B cell (primary cell): ENCODE measurements around the gene TAF1C. TPM values are rescaled to one million over a fixed set of nuclear protein-coding genes. Genes with fewer than 3 reads are reported as not detected.

Source experiments
- ATAC-seq: fragments of 200-7000 bp; cut with Tn5 transposase; one replicate; pipeline ENCODE4 v1.10.0; 2021; ENCODE audit warnings: low read depth, mild to moderate bottlenecking, moderate number of reproducible peaks, moderate library complexity
- CTCF ChIA-PET: fragments of 350-600 bp; sonication (Branson Sonifier 250); formaldehyde crosslinking; loops from one replicate; lab custom pipeline; 2021; ENCODE audit warnings: antibody characterized with exemption, inconsistent platforms; lab: Charles Lee
- POLR2A ChIA-PET: fragments of 350-600 bp; sonication (Branson Sonifier 250); formaldehyde crosslinking; loops from one replicate; lab custom pipeline; 2021; ENCODE audit warnings: antibody characterized with exemption; lab: Charles Lee
- DNase-seq: peaks from one replicate; pipeline ENCODE4 v3.0.0; 2013
- H2AFZ ChIP-seq: 2 replicates; pipeline ENCODE4 v1.6.1; 2012; ENCODE audit warnings: mild to moderate bottlenecking, low read depth, low read length; ENCODE audit not compliant: insufficient read depth, poor library complexity, severe bottlenecking
- H3K27ac ChIP-seq, 2 donors: 1 replicate in 1 of 2; 2 replicates in 1 of 2; pipeline ENCODE4 v1.5.1; 2012 to 2013; ENCODE audit warnings: low read length in 2 of 2, mild to moderate bottlenecking in 2 of 2, moderate library complexity in 1 of 2
- H3K27me3 ChIP-seq, 4 experiments: fragments of 200-600 bp in 1 of 4; sonication (generic) in 1 of 4; replicated peaks in 1 of 4; 1 replicate in 2 of 4; 2 replicates in 2 of 4; pipeline versions ENCODE4 v1.6.1 to v1.7.0; 2013 to 2016; ENCODE audit warnings: low read length in 3 of 4, mild to moderate bottlenecking in 2 of 4, mixed read lengths in 1 of 4, moderate library complexity in 1 of 4; ENCODE audit not compliant: insufficient read depth in 4 of 4, control insufficient read depth in 3 of 4; ENCODE audit errors: control extremely low read depth in 1 of 4
- H3K36me3 ChIP-seq, 2 experiments: replicated peaks in 1 of 2; 1 replicate in 1 of 2; 2 replicates in 1 of 2; pipeline versions ENCODE4 v1.6.1 to v1.7.1; 2013; ENCODE audit warnings: low read length in 1 of 2; ENCODE audit not compliant: insufficient read depth in 2 of 2, control insufficient read depth in 1 of 2; ENCODE audit errors: control extremely low read depth in 1 of 2, extremely low read depth in 1 of 2
- H3K4me1 ChIP-seq, 2 donors: fragments of 200-600 bp in 1 of 2; sonication (generic) in 1 of 2; 1 replicate in 1 of 2; 2 replicates in 1 of 2; pipeline versions ENCODE4 v1.5.1 to v1.6.1; 2013 to 2017; ENCODE audit warnings: low read length in 2 of 2; ENCODE audit not compliant: control insufficient read depth in 2 of 2, insufficient read depth in 2 of 2
- H3K4me2 ChIP-seq: replicated peaks from 2 replicates; pipeline ENCODE3; 2012; ENCODE audit warnings: mild to moderate bottlenecking, low read depth, low read length; ENCODE audit not compliant: poor library complexity, severe bottlenecking
- H3K4me3 ChIP-seq, 5 experiments: fragments of 200-600 bp in 1 of 5; sonication (generic) in 1 of 5; 1 replicate in 3 of 5; 2 replicates in 2 of 5; pipeline versions ENCODE4 v1.5.1 to v1.7.0; 2011 to 2016; ENCODE audit warnings: low read length in 4 of 5, mild to moderate bottlenecking in 4 of 5, low read depth in 2 of 5, control low read depth in 1 of 5, moderate library complexity in 1 of 5; ENCODE audit not compliant: insufficient read depth in 1 of 5; ENCODE audit errors: control extremely low read depth in 1 of 5, extremely low read depth in 1 of 5
- H3K79me2 ChIP-seq: fragments of 200-600 bp; sonication (generic); one replicate; pipeline ENCODE4 v1.6.0; 2016; ENCODE audit warnings: low read length; ENCODE audit not compliant: control insufficient read depth, insufficient read depth
- H3K9ac ChIP-seq: fragments of 200-600 bp; sonication (generic); 2 replicates; pipeline ENCODE4 v1.6.1; 2017; ENCODE audit warnings: mild to moderate bottlenecking, low read length, moderate library complexity
- H3K9me3 ChIP-seq, 3 donors: one replicate each; pipeline versions ENCODE4 v1.6.1 to v1.7.1; 2013; ENCODE audit warnings: low read length in 2 of 3; ENCODE audit not compliant: control insufficient read depth in 2 of 3, insufficient read depth in 1 of 3; ENCODE audit errors: control extremely low read depth in 1 of 3
- H4K20me1 ChIP-seq: 2 replicates; pipeline ENCODE4 v1.6.0; 2012; ENCODE audit warnings: mild to moderate bottlenecking, low read length; ENCODE audit not compliant: insufficient read depth, control insufficient read depth, poor library complexity, severe bottlenecking
- H3K27ac Mint-ChIP-seq: one replicate; pipeline ENCODE4 v1.8.0; 2021; ENCODE audit warnings: mixed read lengths
- H3K27me3 Mint-ChIP-seq: one replicate; pipeline ENCODE4 v1.8.0; 2021; ENCODE audit warnings: mixed read lengths
- H3K4me1 Mint-ChIP-seq: one replicate; pipeline ENCODE4 v1.8.0; 2021; ENCODE audit warnings: mixed read lengths
- H3K4me3 Mint-ChIP-seq: one replicate; pipeline ENCODE4 v1.8.0; 2021; ENCODE audit warnings: mixed read lengths
- H3K9me3 Mint-ChIP-seq: one replicate; pipeline ENCODE4 v1.8.0; 2022; ENCODE audit warnings: mixed read lengths; ENCODE audit not compliant: insufficient read depth
- EZH2 ChIP-seq: IDR thresholded peaks from 2 replicates; pipeline ENCODE4 v1.6.1; 2012; ENCODE audit warnings: borderline replicate concordance, low read depth, mild to moderate bottlenecking, moderate library complexity, low read length; ENCODE audit not compliant: insufficient read depth, poor library complexity, severe bottlenecking
- WGBS: methylation state at CpG from one replicate; pipeline ENCODE4 v1.1.5; 2013; ENCODE audit warnings: missing lambda C conversion rate; ENCODE audit not compliant: insufficient coverage; 5-methylcytosine and 5-hydroxymethylcytosine counted together
- intact Hi-C: fragments of 100-400 bp; cut with micrococcal nuclease; formaldehyde crosslinking; loops from one replicate; pipeline ENCODE4 v1.10.0; 2022
- polyA plus RNA-seq: library from polyadenylated mRNA; depleted of rRNA; stranded (reverse); fragments of >200 nt; gene quantifications from 2 replicates; pipeline ENCODE4 v1.2.3, GENCODE V29; 2012
- total RNA-seq, 2 donors: library from RNA; stranded (reverse); fragments of 120-200 nt in 1 of 2; gene quantifications; 1 replicate in 1 of 2; 2 replicates in 1 of 2; pipeline versions ENCODE4 v1.2.3 to v1.2.4, GENCODE V29; 2013 to 2022
- TF ChIP-seq, protein P1 (sequence below): fragments of 200-600 bp; IDR thresholded peaks from one replicate; pipeline ENCODE4 v1.8.0; 2022; ENCODE audit warnings: antibody characterized with exemption, mild to moderate bottlenecking

Gene TAF1C
- total and polyA plus RNA-seq, 2 donors (not counting 1 experiment from before 2014, with no cell fraction given), result 115 to 125 TPM

DNA sequence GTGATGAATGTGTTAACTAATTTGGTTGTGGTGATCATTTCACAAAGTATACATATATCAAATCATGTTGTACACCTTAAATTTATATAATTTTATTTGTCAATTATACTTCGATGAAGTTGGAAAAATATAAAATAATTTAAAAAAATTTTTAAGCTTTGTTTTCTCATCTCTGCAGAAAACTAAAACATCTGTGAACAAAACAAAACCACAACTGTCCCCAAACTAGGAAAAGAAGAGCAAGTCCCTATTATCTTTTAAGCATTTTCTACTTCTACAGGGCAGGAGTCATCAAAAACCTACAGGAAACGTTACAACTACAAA is 48.4 kb downstream of the TAF1C start:
- H3K4me3 Mint-ChIP-seq, result no peak overlapping the region
- CTCF ChIA-PET, result interaction anchor here (0.6 to 1.5 kb wide), 2 partner anchors 21 to 22 kb away, joined by 3 to 7 read pairs; partner anchors contain the start of gene MBTPS1
- no peak overlapping the region for H3K4me2 ChIP-seq
- no peaks in the 10 kb centered on the region for H3K27me3 ChIP-seq
- H4K20me1 ChIP-seq, result peaks cover 21% of the 10 kb centered on the region
- TF ChIP-seq EZH2, result no peak
- TF ChIP-seq, protein P1, sequence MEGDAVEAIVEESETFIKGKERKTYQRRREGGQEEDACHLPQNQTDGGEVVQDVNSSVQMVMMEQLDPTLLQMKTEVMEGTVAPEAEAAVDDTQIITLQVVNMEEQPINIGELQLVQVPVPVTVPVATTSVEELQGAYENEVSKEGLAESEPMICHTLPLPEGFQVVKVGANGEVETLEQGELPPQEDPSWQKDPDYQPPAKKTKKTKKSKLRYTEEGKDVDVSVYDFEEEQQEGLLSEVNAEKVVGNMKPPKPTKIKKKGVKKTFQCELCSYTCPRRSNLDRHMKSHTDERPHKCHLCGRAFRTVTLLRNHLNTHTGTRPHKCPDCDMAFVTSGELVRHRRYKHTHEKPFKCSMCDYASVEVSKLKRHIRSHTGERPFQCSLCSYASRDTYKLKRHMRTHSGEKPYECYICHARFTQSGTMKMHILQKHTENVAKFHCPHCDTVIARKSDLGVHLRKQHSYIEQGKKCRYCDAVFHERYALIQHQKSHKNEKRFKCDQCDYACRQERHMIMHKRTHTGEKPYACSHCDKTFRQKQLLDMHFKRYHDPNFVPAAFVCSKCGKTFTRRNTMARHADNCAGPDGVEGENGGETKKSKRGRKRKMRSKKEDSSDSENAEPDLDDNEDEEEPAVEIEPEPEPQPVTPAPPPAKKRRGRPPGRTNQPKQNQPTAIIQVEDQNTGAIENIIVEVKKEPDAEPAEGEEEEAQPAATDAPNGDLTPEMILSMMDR, result no peak
- no peaks in the 10 kb centered on the region for H3K27me3 Mint-ChIP-seq
- H3K9me3 ChIP-seq, result no peaks in the 10 kb centered on the region
- H3K79me2 ChIP-seq, result peaks cover 87% of the 10 kb centered on the region
- WGBS, result 75% methylated on average over 1 of the region's 2 CpGs
- no peak overlapping the region for H3K27ac ChIP-seq
- intact Hi-C loops, result no loop called here
- H3K4me1 Mint-ChIP-seq, result peaks cover 13% of the 10 kb centered on the region
- no peak for ATAC-seq
- no peak overlapping the region for H3K9ac ChIP-seq
- H3K27ac Mint-ChIP-seq, result no peak overlapping the region
- no peak overlapping the region for H3K4me3 ChIP-seq
- peaks cover 0 to 3% of the 10 kb centered on the region in 2 donors for H3K4me1 ChIP-seq
- H3K9me3 Mint-ChIP-seq, result no peaks in the 10 kb centered on the region
- H3K36me3 ChIP-seq, result no peaks in the 10 kb centered on the region
- DNase-seq, result no peak
- no peak overlapping the region for H2AFZ ChIP-seq
- POLR2A ChIA-PET, result no interaction called here

DNA sequence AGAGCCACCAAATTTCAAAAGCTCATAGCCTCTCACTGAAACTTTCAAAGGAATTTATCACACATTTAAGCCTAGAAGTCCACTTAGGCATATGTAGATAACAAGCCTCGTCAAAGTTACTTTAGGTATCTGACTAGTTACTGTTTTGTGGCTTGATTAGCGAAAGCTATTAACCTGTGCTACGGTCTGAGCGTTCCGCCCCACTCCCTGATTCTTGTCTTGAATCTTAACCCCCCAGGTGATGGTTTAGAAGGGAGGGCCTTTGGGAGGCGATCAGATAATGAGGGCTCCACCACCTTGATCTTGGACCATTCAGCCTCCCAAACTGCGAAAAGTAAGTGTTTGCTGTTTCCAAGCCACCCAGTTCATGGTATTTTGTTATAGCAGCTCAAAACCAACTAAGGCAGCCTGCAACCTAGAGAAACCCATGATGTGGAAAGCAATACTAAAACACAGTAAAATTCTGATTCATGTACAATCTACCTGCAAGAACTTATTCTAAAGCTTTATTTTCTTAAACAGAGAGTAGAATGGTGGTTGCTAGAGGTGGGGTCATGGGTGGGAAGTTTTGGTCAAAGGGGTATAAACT is 49.0 kb downstream of the TAF1C start:
- ChIA-PET CTCF (interaction anchor here (1.5 to 2.2 kb wide), 2 partner anchors 21 to 50 kb away, joined by 5 to 7 read pairs; partner anchors contain the start of gene MBTPS1), POLR2A (no interaction called here)
- H3K9ac ChIP-seq, result no peak overlapping the region
- H3K4me1 ChIP-seq, result peaks cover 3 to 7% of the 10 kb centered on the region in 2 donors
- no peak overlapping the region for H3K4me3 ChIP-seq
- H3K9me3 Mint-ChIP-seq, result no peaks in the 10 kb centered on the region
- H3K27me3 ChIP-seq, result no peaks in the 10 kb centered on the region
- H3K27ac ChIP-seq, result no peak overlapping the region
- peaks cover 21% of the 10 kb centered on the region for H4K20me1 ChIP-seq
- no peak overlapping the region for H3K4me2 ChIP-seq
- peaks cover 12% of the 10 kb centered on the region for H3K4me1 Mint-ChIP-seq
- H3K79me2 ChIP-seq, result peaks cover 81% of the 10 kb centered on the region
- H3K4me3 Mint-ChIP-seq, result no peak overlapping the region
- H3K36me3 ChIP-seq, result no peaks in the 10 kb centered on the region
- WGBS, result no CpG with 5 or more reads among the region's 7 CpGs
- H3K27ac Mint-ChIP-seq, result no peak overlapping the region
- ATAC-seq (no peak), DNase-seq (no peak)
- H3K27me3 Mint-ChIP-seq, result no peaks in the 10 kb centered on the region
- intact Hi-C loops, result no loop called here
- no peak overlapping the region for H2AFZ ChIP-seq
- TF ChIP-seq, protein P1, result no peak
- no peak for TF ChIP-seq EZH2
- H3K9me3 ChIP-seq, result no peaks in the 10 kb centered on the region
